ENCODE measurements around the gene MAGEC3. TPM values are rescaled to one million over a fixed set of nuclear protein-coding genes. Genes with fewer than 3 reads are reported as not detected.
A peak's percentile ranks its signal among the peaks of the same experiment; 100 is the strongest.

MAGEC3 gene
- polyA plus RNA-seq, 2 of the 4 experiments (the other 2 are of a cell fraction) = not detected

DNA sequence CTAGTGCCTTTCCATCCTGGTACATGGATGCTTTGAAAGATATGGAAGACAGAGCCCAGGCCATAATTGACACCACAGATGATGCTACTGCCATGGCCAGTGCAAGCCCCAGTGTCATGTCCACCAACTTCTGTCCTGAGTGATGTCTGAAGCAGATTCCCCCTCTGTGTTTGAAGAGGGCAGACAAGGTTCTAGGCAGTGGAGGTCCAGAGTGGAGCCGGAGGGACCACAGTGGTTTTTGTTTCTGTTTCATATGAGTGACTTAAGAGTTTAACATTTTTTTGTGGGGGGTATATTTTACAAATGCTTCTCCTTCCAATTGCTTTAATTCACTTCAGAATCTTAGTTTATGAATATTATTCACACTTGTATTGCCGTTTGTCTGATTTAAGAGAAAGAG is 59.6 kb downstream of the MAGEC3 start:
- ChIA-PET CTCF (no interaction called here), POLR2A (no interaction called here)
- TF ChIP-seq, protein P1, sequence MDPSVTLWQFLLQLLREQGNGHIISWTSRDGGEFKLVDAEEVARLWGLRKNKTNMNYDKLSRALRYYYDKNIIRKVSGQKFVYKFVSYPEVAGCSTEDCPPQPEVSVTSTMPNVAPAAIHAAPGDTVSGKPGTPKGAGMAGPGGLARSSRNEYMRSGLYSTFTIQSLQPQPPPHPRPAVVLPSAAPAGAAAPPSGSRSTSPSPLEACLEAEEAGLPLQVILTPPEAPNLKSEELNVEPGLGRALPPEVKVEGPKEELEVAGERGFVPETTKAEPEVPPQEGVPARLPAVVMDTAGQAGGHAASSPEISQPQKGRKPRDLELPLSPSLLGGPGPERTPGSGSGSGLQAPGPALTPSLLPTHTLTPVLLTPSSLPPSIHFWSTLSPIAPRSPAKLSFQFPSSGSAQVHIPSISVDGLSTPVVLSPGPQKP (IDR thresholded peaks at IDR 0.05; ENCODE audit: low read depth, low read length) = no peak
- TF ChIP-seq POLR2A (IDR thresholded peaks at IDR 0.05; ENCODE audit: low read length) (no peak), RCOR1 (IDR thresholded peaks at IDR 0.05; ENCODE audit: low read depth, low read length) (no peak), HOXB5 (CRISPR knock-in tag; IDR thresholded peaks at IDR 0.05) (no peak), RARB (CRISPR knock-in tag; IDR thresholded peaks at IDR 0.05) (no peak), FOSL2 (IDR thresholded peaks at IDR 0.05) (no peak), FOSL2 (CRISPR knock-in tag; IDR thresholded peaks at IDR 0.05) (no peak)
- TF ChIP-seq, protein P2, sequence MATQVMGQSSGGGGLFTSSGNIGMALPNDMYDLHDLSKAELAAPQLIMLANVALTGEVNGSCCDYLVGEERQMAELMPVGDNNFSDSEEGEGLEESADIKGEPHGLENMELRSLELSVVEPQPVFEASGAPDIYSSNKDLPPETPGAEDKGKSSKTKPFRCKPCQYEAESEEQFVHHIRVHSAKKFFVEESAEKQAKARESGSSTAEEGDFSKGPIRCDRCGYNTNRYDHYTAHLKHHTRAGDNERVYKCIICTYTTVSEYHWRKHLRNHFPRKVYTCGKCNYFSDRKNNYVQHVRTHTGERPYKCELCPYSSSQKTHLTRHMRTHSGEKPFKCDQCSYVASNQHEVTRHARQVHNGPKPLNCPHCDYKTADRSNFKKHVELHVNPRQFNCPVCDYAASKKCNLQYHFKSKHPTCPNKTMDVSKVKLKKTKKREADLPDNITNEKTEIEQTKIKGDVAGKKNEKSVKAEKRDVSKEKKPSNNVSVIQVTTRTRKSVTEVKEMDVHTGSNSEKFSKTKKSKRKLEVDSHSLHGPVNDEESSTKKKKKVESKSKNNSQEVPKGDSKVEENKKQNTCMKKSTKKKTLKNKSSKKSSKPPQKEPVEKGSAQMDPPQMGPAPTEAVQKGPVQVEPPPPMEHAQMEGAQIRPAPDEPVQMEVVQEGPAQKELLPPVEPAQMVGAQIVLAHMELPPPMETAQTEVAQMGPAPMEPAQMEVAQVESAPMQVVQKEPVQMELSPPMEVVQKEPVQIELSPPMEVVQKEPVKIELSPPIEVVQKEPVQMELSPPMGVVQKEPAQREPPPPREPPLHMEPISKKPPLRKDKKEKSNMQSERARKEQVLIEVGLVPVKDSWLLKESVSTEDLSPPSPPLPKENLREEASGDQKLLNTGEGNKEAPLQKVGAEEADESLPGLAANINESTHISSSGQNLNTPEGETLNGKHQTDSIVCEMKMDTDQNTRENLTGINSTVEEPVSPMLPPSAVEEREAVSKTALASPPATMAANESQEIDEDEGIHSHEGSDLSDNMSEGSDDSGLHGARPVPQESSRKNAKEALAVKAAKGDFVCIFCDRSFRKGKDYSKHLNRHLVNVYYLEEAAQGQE (IDR thresholded peaks at IDR 0.05) = no peak
- TF ChIP-seq, protein P3, sequence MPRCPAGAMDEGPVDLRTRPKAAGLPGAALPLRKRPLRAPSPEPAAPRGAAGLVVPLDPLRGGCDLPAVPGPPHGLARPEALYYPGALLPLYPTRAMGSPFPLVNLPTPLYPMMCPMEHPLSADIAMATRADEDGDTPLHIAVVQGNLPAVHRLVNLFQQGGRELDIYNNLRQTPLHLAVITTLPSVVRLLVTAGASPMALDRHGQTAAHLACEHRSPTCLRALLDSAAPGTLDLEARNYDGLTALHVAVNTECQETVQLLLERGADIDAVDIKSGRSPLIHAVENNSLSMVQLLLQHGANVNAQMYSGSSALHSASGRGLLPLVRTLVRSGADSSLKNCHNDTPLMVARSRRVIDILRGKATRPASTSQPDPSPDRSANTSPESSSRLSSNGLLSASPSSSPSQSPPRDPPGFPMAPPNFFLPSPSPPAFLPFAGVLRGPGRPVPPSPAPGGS (IDR thresholded peaks at IDR 0.05) = no peak
- TF ChIP-seq, protein P4, sequence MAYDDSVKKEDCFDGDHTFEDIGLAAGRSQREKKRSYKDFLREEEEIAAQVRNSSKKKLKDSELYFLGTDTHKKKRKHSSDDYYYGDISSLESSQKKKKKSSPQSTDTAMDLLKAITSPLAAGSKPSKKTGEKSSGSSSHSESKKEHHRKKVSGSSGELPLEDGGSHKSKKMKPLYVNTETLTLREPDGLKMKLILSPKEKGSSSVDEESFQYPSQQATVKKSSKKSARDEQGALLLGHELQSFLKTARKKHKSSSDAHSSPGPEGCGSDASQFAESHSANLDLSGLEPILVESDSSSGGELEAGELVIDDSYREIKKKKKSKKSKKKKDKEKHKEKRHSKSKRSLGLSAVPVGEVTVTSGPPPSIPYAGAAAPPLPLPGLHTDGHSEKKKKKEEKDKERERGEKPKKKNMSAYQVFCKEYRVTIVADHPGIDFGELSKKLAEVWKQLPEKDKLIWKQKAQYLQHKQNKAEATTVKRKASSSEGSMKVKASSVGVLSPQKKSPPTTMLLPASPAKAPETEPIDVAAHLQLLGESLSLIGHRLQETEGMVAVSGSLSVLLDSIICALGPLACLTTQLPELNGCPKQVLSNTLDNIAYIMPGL (CRISPR knock-in tag; IDR thresholded peaks at IDR 0.05; ENCODE audit: borderline replicate concordance) = no peak
- H3K4me1 ChIP-seq = no peaks in the 10 kb centered on the region
- H3K27ac ChIP-seq = no peak overlapping the region
- FAIRE-seq (no peak), DNase-seq (ENCODE audit: low read depth in 1 of 2, low spot score in 1 of 2) (no peak), ATAC-seq (no peak)
- no peak overlapping the region for H3K4me3 ChIP-seq
- H3K4me2 ChIP-seq = no peak overlapping the region
- WGBS (ENCODE audit: missing lambda C conversion rate) = 63% methylated on average over 2 of the region's 2 CpGs
- no peaks in the 10 kb centered on the region for H3K9me3 ChIP-seq

DNA sequence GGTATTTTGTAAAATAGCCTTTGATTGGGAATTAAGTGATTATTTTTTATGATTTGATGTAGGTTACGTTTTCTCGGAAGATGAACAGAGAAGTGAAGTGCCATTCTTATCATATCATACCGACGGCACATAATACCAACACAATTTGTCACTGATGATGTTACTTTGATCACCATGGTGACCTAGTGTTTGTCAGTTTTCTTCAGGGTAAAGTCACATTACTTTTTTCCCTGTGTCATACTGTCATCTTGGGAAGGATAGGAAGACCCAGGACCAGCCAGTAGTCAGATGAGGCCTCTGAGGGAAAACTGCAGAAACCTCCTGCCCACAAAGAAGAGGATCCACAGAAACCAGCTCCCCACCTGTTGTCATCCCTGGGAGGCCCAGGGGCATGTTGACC is 64.2 kb downstream of the MAGEC3 start:
- TF ChIP-seq MAZ (IDR thresholded peaks at IDR 0.05; ENCODE audit: borderline replicate concordance, low read depth, low read length) (no peak), RARB (CRISPR knock-in tag; IDR thresholded peaks at IDR 0.05) (no peak), HOXA7 (CRISPR knock-in tag; IDR thresholded peaks at IDR 0.05) (no peak), NR3C1 (IDR thresholded peaks at IDR 0.05) (no peak), KDM1A (IDR thresholded peaks at IDR 0.05; ENCODE audit: low read depth) (no peak), KDM5A (IDR thresholded peaks at IDR 0.05) (no peak), ZFP36 (IDR thresholded peaks at IDR 0.05; ENCODE audit: borderline replicate concordance, partially characterized antibody) (no peak), EP300 (IDR thresholded peaks at IDR 0.05) (no peak), RFX5 (IDR thresholded peaks at IDR 0.05) (no peak), TP53 (CRISPR knock-in tag; IDR thresholded peaks at IDR 0.05) (no peak), POLR2A (IDR thresholded peaks at IDR 0.05; ENCODE audit: low read length) (no peak)
- DNase-seq (ENCODE audit: low read depth in 1 of 2, low spot score in 1 of 2) = no peak
- Histone ChIP-seq H3K4me1 (no peaks in the 10 kb centered on the region), H3K27ac (no peak overlapping the region), H3K4me2 (no peak overlapping the region), H3K4me3 (no peak overlapping the region), H3K9me3 (peaks cover 4% of the 10 kb centered on the region; the same call in 1 of the 3 replicates)
- ChIA-PET CTCF (no interaction called here), POLR2A (no interaction called here)
- FAIRE-seq = peak; percentile 23
- WGBS (ENCODE audit: missing lambda C conversion rate) = 85% methylated on average over 4 of the region's 4 CpGs
- no peak for ATAC-seq

Measured in A549 (cell line).